ENCODE measurements around the gene EEIG1.

The EEIG1 gene

DNA sequence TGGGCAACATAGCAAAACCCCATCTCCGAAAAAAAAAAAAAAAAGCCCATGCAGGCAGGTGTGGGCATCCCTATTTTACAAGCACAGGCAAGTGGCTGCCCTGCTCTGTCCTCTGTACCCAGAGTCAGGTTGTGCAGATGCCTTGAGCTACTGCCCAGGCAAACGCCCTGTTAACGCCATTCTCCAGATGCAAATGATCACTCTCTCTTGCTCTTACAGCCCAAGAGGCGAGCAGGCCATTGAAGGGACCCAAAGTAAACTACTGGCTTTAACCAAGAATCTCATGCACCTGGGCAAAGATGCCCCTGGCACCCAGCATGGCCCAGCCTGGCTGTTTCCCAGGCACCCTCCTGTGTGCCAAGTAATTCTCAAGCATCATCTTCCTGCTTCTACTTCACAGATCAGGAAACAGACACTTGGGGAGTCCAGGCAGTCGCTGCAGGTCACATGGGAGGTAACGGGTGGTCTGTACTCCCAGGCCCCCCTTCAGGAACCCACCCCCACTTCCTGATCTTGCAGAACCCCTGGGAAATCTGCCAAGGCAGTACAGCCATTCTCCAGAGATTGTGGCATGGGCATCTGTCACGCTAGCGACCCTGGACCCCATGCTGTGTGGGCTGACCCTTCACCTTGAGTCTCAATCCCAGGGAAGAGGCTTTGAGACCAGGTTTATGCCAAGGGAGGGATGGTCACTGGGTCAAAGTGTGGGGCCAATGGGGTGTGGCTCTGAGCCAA is 14.2 kb downstream of the EEIG1 start:
- no peak for DNase-seq (ENCODE audit: low read depth)
- no peak overlapping the region for H3K4me3 ChIP-seq (replicated peaks; ENCODE audit: low read depth, low read length)
- TF ChIP-seq, protein P1, sequence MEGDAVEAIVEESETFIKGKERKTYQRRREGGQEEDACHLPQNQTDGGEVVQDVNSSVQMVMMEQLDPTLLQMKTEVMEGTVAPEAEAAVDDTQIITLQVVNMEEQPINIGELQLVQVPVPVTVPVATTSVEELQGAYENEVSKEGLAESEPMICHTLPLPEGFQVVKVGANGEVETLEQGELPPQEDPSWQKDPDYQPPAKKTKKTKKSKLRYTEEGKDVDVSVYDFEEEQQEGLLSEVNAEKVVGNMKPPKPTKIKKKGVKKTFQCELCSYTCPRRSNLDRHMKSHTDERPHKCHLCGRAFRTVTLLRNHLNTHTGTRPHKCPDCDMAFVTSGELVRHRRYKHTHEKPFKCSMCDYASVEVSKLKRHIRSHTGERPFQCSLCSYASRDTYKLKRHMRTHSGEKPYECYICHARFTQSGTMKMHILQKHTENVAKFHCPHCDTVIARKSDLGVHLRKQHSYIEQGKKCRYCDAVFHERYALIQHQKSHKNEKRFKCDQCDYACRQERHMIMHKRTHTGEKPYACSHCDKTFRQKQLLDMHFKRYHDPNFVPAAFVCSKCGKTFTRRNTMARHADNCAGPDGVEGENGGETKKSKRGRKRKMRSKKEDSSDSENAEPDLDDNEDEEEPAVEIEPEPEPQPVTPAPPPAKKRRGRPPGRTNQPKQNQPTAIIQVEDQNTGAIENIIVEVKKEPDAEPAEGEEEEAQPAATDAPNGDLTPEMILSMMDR (IDR thresholded peaks at IDR 0.05; ENCODE audit: low read length, missing control alignments) = no peak

GRCh38 chr9:127965953-127966352 is 14.8 kb downstream of the EEIG1 start:
- TF ChIP-seq, protein P1 (IDR thresholded peaks at IDR 0.05; ENCODE audit: low read length, missing control alignments) = no peak
- no peak overlapping the region for H3K4me3 ChIP-seq (replicated peaks; ENCODE audit: low read depth, low read length)
- DNase-seq (ENCODE audit: low read depth) = no peak

GRCh38 chr9:127963359-127964064 is 17.3 kb downstream of the EEIG1 start:
- TF ChIP-seq, protein P1 (IDR thresholded peaks at IDR 0.05; ENCODE audit: low read length, missing control alignments) = no peak
- DNase-seq (ENCODE audit: low read depth) = no peak
- no peak overlapping the region for H3K4me3 ChIP-seq (replicated peaks; ENCODE audit: low read depth, low read length)

- DNase-seq (ENCODE audit: low read depth) = no peak
- TF ChIP-seq, protein P1 (IDR thresholded peaks at IDR 0.05; ENCODE audit: low read length, missing control alignments) = no peak
- no peak overlapping the region for H3K4me3 ChIP-seq (replicated peaks; ENCODE audit: low read depth, low read length)
Measured at GRCh38 chr9:127963041-127963358, 17.8 kb downstream of the EEIG1 start.

GRCh38 chr9:127962278-127962677 is 18.5 kb downstream of the EEIG1 start:
- DNase-seq (ENCODE audit: low read depth) = no peak
- TF ChIP-seq, protein P1 (IDR thresholded peaks at IDR 0.05; ENCODE audit: low read length, missing control alignments) = no peak
- H3K4me3 ChIP-seq (replicated peaks; ENCODE audit: low read depth, low read length) = no peak overlapping the region

DNA sequence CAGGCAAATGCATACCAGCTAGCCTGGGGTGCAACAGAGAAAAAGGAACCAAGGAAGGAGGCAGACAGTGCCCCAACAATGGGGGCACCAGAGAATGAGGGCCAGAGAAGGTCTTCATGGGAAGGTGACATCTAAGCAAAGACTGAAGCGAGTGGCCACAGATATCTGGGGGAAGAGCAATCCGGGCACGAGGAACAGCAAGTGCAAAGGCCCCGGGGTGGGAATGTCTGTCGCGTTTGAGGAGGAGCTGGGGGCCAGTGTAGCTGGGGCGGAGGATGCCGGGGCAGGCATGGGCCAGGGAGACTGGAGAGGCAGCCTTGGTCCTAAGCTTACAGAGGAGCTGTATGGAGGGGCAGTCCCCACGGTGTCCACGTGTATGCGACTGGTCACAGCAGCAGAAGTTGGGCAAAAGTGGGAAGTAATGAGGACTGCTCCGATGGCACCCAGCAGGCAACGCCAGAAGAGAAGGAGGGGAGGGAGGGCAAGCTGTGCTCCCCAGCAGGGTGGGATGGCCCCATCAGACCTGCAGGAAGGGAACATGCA is 19.1 kb downstream of the EEIG1 start:
- no peak overlapping the region for H3K4me3 ChIP-seq (replicated peaks; ENCODE audit: low read depth, low read length)
- TF ChIP-seq, protein P1 (IDR thresholded peaks at IDR 0.05; ENCODE audit: low read length, missing control alignments) = no peak
- DNase-seq (ENCODE audit: low read depth) = no peak
